PFSK-1 (cell line): ENCODE data around the gene RBBP8NL.

ENCODE experiments used
- POLR2AphosphoS5 ChIP-seq: IDR thresholded peaks from 2 replicates; pipeline ENCODE4 v1.6.1; 2012; ENCODE audit warnings: low read depth, mild to moderate bottlenecking, control low read depth, low read length, moderate library complexity
- SIN3A ChIP-seq: IDR thresholded peaks from 2 replicates; pipeline ENCODE4 v1.6.1; 2012; ENCODE audit warnings: mild to moderate bottlenecking, low read length, moderate library complexity, borderline replicate concordance; ENCODE audit not compliant: insufficient read depth
- TAF1 ChIP-seq: IDR thresholded peaks from 2 replicates; pipeline ENCODE4 v1.6.1; 2012; ENCODE audit warnings: low read length, control low read depth, borderline replicate concordance; ENCODE audit not compliant: insufficient read depth

DNA sequence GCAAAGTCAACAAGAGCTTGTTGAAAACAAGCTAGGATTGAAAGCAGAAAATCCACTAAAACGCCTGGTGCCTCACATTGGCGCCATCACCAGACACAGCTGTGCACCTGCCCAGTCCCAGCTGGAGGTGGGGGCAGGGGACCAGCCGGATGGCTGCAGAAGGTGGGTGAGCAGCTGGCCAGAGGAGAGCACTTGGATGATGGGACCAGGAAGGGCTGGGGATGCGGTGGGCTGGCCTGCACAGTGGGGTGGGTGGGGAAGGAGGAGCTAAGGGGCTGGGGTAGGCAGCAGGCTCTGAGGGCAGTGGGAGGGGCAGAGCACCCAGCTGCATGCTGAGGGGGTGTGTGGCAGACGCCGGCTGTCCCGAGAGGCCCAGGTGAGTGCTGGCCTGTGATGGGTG, 27.3 kb downstream of the RBBP8NL start:
- TF ChIP-seq POLR2AphosphoS5 (no peak), SIN3A (no peak), TAF1 (no peak)
